KMS-11 (cell line): Measurements from ENCODE around the gene ME2.

Source experiments
- H2AFZ ChIP-seq: fragments of 200-600 bp; sonication (generic); 2 replicates; pipeline ENCODE4 v1.6.1; 2016; ENCODE audit warnings: antibody characterized with exemption, mixed run types, low read depth
- H3K27ac ChIP-seq: fragments of 200-600 bp; sonication (generic); 2 replicates; pipeline ENCODE4 v1.6.1; 2016; ENCODE audit warnings: mild to moderate bottlenecking, mixed run types
- H3K27me3 ChIP-seq: fragments of 200-600 bp; sonication (generic); 2 replicates; pipeline ENCODE4 v1.6.1; 2017; ENCODE audit warnings: mild to moderate bottlenecking, low read depth, mixed run types, moderate library complexity; ENCODE audit not compliant: insufficient read depth
- H3K36me3 ChIP-seq: fragments of 200-600 bp; sonication (generic); 2 replicates; pipeline ENCODE4 v1.6.1; 2017; ENCODE audit warnings: mild to moderate bottlenecking, mixed run types; ENCODE audit not compliant: insufficient read depth
- H3K4me1 ChIP-seq: fragments of 200-600 bp; sonication (generic); 2 replicates; pipeline ENCODE4 v1.6.1; 2016; ENCODE audit warnings: mild to moderate bottlenecking, low read depth, mixed run types; ENCODE audit not compliant: poor library complexity, severe bottlenecking
- H3K4me2 ChIP-seq: fragments of 200-600 bp; sonication (generic); 2 replicates; pipeline ENCODE4 v1.7.0; 2016; ENCODE audit warnings: mild to moderate bottlenecking, mixed run types
- H3K4me3 ChIP-seq: fragments of 200-600 bp; sonication (generic); IDR thresholded peaks from 2 replicates; pipeline ENCODE4 v1.6.1; 2017; ENCODE audit warnings: low read depth, low read length, mixed read lengths; ENCODE audit not compliant: insufficient read depth
- H3K79me2 ChIP-seq: fragments of 200-600 bp; sonication (generic); 2 replicates; pipeline ENCODE4 v1.6.1; 2016; ENCODE audit warnings: low read depth, mixed run types; ENCODE audit not compliant: insufficient read depth
- H3K9ac ChIP-seq: fragments of 200-600 bp; sonication (generic); 2 replicates; pipeline ENCODE4 v1.6.1; 2016; ENCODE audit warnings: mild to moderate bottlenecking, mixed run types
- H4K20me1 ChIP-seq: fragments of 200-600 bp; sonication (generic); 2 replicates; pipeline ENCODE4 v1.6.1; 2016; ENCODE audit warnings: mild to moderate bottlenecking, mixed run types; ENCODE audit not compliant: insufficient read depth
- CTCF ChIP-seq: fragments of 200-600 bp; sonication (generic); conservative IDR thresholded peaks from 2 replicates; pipeline ENCODE4 v1.6.1; 2017; ENCODE audit warnings: low read depth, mild to moderate bottlenecking, antibody characterized with exemption, low read length, moderate library complexity, mixed read lengths

The ME2 gene

DNA sequence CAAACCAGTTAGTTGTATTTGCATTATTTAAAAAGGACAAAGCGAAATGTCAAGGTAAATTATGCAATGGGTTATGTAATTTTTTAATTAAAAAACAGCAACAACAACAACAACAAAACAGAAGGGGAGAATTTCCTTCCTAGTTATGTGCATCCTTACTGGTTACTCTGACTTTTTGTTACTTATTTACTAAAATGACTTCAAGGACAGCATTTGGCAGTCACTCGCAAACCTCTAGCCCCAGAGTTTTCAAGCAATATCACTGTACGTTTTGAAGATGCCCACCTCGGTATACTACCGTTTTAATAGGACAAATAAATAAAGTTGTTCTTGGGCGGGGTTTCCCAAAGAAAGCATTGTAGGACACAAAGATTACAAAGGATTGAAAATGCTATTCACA lies 34.4 kb upstream of the ME2 start:
- Histone ChIP-seq H3K79me2 (no peaks in the 10 kb centered on the region), H3K9ac (no peak overlapping the region), H3K4me3 (no peak overlapping the region), H3K27me3 (no peaks in the 10 kb centered on the region), H3K4me1 (no peaks in the 10 kb centered on the region), H4K20me1 (no peaks in the 10 kb centered on the region), H3K4me2 (no peak overlapping the region), H3K36me3 (no peaks in the 10 kb centered on the region), H2AFZ (no peak overlapping the region), H3K27ac (no peak overlapping the region)
- no peak for TF ChIP-seq CTCF

GRCh38 chr18:50844960-50845359 lies 34.0 kb upstream of the ME2 start:
- H4K20me1 ChIP-seq: no peaks in the 10 kb centered on the region
- H3K4me2 ChIP-seq: no peak overlapping the region
- no peak for TF ChIP-seq CTCF
- H3K79me2 ChIP-seq: no peaks in the 10 kb centered on the region
- no peaks in the 10 kb centered on the region for H3K36me3 ChIP-seq
- no peak overlapping the region for H2AFZ ChIP-seq
- H3K4me1 ChIP-seq: no peaks in the 10 kb centered on the region
- H3K4me3 ChIP-seq: no peak overlapping the region
- H3K27me3 ChIP-seq: no peaks in the 10 kb centered on the region
- no peak overlapping the region for H3K27ac ChIP-seq
- no peak overlapping the region for H3K9ac ChIP-seq

GRCh38 chr18:50847192-50847591 lies 31.7 kb upstream of the ME2 start:
- no peaks in the 10 kb centered on the region for H3K36me3 ChIP-seq
- no peak overlapping the region for H2AFZ ChIP-seq
- H4K20me1 ChIP-seq: no peaks in the 10 kb centered on the region
- no peaks in the 10 kb centered on the region for H3K79me2 ChIP-seq
- H3K27ac ChIP-seq: no peak overlapping the region
- H3K27me3 ChIP-seq: no peaks in the 10 kb centered on the region
- no peak for TF ChIP-seq CTCF
- H3K4me2 ChIP-seq: no peak overlapping the region
- H3K4me3 ChIP-seq: no peak overlapping the region
- H3K4me1 ChIP-seq: no peaks in the 10 kb centered on the region
- no peak overlapping the region for H3K9ac ChIP-seq

DNA sequence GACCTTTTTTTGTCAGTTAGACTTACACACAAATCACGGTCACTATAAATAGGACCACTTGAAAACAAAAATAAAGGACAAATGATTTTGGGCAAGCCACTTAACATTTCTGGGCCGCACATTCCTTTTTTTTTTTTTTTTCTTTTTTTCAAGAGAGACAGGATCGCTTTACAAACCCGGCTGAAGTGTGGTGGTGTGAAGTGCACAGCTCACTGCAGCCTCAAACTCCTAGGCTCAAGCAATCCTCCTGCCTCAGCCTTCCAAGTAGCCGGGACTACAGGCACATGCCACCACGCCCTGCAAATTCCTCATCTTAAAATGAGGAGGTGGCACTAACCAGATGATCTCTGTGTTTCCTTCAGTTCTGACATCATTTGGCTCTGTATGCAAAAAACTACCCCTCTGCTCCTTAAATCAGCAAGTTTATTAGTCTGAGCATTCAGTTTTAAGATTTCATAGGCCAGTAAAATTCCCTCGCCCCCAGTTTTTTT lies 30.8 kb upstream of the ME2 start:
- H3K4me1 ChIP-seq: no peaks in the 10 kb centered on the region
- no peaks in the 10 kb centered on the region for H3K27me3 ChIP-seq
- H3K79me2 ChIP-seq: no peaks in the 10 kb centered on the region
- H2AFZ ChIP-seq: no peak overlapping the region
- no peak overlapping the region for H3K4me2 ChIP-seq
- no peak overlapping the region for H3K27ac ChIP-seq
- H3K4me3 ChIP-seq: no peak overlapping the region
- TF ChIP-seq CTCF: no peak
- H4K20me1 ChIP-seq: no peaks in the 10 kb centered on the region
- no peaks in the 10 kb centered on the region for H3K36me3 ChIP-seq
- no peak overlapping the region for H3K9ac ChIP-seq

DNA sequence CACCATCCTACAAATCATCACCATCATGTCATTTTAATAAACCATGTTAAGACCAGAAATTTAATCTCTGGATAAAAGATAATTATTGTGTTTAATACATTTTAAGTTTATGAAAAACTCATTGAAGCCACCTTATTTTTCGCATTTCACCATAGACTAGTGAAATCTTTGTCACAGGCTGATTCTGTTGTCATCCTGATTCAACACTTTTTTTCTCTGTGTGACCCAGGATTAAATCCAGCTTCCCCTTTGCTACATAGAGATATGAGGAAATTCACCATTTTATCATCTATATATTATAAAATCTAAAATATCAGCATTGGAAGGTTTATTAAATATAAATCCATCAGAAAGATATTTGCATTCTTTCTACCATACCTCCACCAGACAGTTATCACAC lies 29.9 kb upstream of the ME2 start:
- H3K36me3 ChIP-seq: no peaks in the 10 kb centered on the region
- no peaks in the 10 kb centered on the region for H4K20me1 ChIP-seq
- no peaks in the 10 kb centered on the region for H3K4me1 ChIP-seq
- TF ChIP-seq CTCF: no peak
- H3K79me2 ChIP-seq: no peaks in the 10 kb centered on the region
- no peaks in the 10 kb centered on the region for H3K27me3 ChIP-seq
- H2AFZ ChIP-seq: no peak overlapping the region
- no peak overlapping the region for H3K9ac ChIP-seq
- H3K4me2 ChIP-seq: no peak overlapping the region
- no peak overlapping the region for H3K4me3 ChIP-seq
- H3K27ac ChIP-seq: no peak overlapping the region
